ENCODE data around the gene CEBPB. TPM values are rescaled to one million over a fixed set of nuclear protein-coding genes. Genes with fewer than 3 reads are reported as not detected.
A peak's percentile ranks its signal among the peaks of the same experiment; 100 is the strongest.

Gene CEBPB
- total RNA-seq, 2 experiments from 2014 or later: 53.3 to 56.5 TPM

DNA sequence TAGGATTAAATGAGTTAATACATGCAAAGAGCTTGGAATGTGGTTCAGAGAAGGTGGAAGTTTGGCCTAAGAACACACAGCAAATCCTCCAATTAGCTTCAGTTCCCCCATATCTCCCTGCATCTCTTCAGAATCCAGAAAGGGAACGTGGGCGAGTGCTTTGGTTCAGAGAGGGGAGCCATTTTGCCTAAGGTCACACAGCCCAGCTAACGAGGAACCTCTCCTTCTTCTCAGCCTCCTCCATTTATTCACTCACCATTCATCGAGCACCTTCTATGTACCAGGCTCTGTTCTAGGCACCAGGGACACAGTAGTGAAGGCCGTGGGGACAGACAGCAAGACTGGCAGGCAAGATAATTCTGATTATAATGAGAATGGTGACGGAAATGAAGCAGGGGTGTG is 2.3 kb upstream of the CEBPB start:
- no peaks in the 10 kb centered on the region for H3K9me3 Mint-ChIP-seq
- no peak overlapping the region for H3K4me3 Mint-ChIP-seq
- ChIA-PET POLR2A (no interaction called here), CTCF (interaction anchor here (0.7 to 5.7 kb wide), 11 partner anchors 11 to 400 kb away, joined by 3 to 153 read pairs (median 4); no protein-coding TSS in a partner anchor)
- H3K27ac Mint-ChIP-seq: no peak overlapping the region
- peaks cover 9% of the 10 kb centered on the region for H3K4me1 Mint-ChIP-seq (ENCODE audit: low read depth)
- H3K36me3 Mint-ChIP-seq: peaks cover 12% of the 10 kb centered on the region
- intact Hi-C loops (cut with micrococcal nuclease): no loop called here
- H3K27me3 Mint-ChIP-seq: peaks cover 13% of the 10 kb centered on the region
- DNase-seq: no peak

DNA sequence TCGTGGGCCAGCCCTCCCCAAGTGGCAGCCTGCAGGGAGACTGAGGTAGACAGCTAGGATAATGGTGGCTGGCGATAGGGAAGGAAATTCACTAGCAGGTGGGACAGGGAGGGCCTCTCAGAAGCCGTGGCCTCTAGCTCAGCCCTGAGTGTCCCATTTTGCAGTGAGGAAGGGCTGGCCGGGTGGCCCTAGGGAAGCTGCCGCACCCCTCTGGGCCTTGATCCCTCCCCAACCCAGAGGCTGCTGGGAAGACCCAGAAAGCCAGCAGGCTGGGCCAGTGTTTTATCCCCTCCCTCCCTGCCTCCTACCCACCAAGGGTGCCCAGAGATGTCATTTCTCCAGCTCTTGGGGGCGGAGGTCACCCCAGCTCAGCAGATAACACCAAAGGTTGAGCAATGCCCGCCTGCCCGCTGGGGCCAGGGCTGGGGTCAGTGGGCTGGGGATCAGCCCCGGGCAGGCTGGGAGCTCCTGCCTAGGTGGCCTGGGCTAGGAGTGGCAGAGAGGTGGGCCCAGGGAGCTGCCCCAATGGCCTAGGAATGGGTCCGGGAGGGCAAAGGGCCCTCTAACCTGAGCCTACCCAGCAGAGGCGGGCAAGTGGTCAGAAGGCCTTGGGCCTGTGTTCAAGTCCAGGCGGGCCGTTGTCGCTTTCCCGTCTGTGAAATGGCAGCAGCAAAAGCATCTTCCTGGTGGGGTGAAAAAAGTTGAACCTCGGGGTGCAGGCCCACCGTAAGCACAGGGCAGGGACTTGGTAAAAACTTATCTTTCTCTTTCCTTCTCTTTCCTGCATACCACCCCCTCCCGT is 1.6 kb upstream of the CEBPB start:
- Mint-ChIP-seq H3K27me3 (peaks cover 13% of the 10 kb centered on the region), H3K9me3 (no peaks in the 10 kb centered on the region), H3K27ac (no peak overlapping the region), H3K36me3 (peaks cover 17% of the 10 kb centered on the region), H3K4me1 (ENCODE audit: low read depth) (peaks cover 17% of the 10 kb centered on the region), H3K4me3 (no peak overlapping the region)
- ChIA-PET CTCF (interaction anchor here (0.8 to 5.7 kb wide), 5 partner anchors 12 to 399 kb away, joined by 3 to 153 read pairs (median 8); no protein-coding TSS in a partner anchor), POLR2A (no interaction called here)
- intact Hi-C loops (cut with micrococcal nuclease): no loop called here
- DNase-seq: no peak

DNA sequence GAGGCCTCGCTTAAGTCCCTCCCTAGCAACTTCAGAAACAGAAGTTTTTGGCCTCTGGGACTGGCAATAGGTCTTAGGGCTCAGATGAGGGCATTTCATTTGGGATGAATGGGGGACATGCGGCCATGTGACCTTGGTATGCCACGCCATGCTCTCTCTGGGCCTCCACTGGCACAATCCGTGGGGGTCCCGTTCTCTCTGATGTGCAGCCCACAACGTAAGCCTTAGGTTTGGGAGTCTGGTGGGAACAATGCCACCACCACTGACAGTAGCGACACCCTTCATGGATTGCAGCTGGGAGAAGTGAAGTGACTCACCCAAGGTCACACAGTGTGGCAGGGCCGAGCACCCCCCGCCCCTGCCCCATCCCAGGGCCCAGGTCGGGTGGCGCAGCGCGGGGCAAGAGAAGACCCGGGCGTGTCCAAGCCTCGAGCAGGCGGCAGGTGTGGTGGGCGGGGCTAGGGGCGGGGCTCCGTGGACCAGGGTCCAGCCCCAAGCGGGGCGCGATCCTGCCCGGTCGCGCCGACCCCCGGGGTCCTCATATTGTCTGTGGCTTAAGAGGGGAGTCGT is 864 bp upstream of the CEBPB start:
- CTCF ChIA-PET: interaction anchor here (1.3 to 5.7 kb wide), 5 partner anchors 12 to 399 kb away, joined by 4 to 153 read pairs (median 9); no protein-coding TSS in a partner anchor
- H3K9me3 Mint-ChIP-seq: no peaks in the 10 kb centered on the region
- peak overlapping the region; percentile 20 for H3K4me3 Mint-ChIP-seq
- POLR2A ChIA-PET: no interaction called here
- peaks cover 21% of the 10 kb centered on the region for H3K36me3 Mint-ChIP-seq
- intact Hi-C loops (cut with micrococcal nuclease): loop anchor here (1.0 to 5.0 kb wide), 9 partner anchors 98 to 543 kb away; partner anchors contain the start of genes PARD6B and PTPN1
- H3K4me1 Mint-ChIP-seq (ENCODE audit: low read depth): peaks cover 23% of the 10 kb centered on the region
- peaks cover 11% of the 10 kb centered on the region for H3K27me3 Mint-ChIP-seq
- DNase-seq: peak; percentile 44
- no peak overlapping the region for H3K27ac Mint-ChIP-seq

DNA sequence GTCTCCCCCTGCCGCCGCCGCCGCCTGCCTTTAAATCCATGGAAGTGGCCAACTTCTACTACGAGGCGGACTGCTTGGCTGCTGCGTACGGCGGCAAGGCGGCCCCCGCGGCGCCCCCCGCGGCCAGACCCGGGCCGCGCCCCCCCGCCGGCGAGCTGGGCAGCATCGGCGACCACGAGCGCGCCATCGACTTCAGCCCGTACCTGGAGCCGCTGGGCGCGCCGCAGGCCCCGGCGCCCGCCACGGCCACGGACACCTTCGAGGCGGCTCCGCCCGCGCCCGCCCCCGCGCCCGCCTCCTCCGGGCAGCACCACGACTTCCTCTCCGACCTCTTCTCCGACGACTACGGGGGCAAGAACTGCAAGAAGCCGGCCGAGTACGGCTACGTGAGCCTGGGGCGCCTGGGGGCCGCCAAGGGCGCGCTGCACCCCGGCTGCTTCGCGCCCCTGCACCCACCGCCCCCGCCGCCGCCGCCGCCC is 474 bp downstream of the CEBPB start:
- peaks cover 22% of the 10 kb centered on the region for H3K36me3 Mint-ChIP-seq
- intact Hi-C loops (cut with micrococcal nuclease): loop anchor here (2.0 to 5.0 kb wide), 5 partner anchors 96 to 541 kb away; partner anchors contain the start of genes PARD6B and PTPN1
- CTCF ChIA-PET: interaction anchor here (0.6 to 5.7 kb wide), 11 partner anchors 37 to 326 kb away, joined by 3 to 153 read pairs (median 4); no protein-coding TSS in a partner anchor
- POLR2A ChIA-PET: interaction anchor here (0.7 to 2.4 kb wide), 11 partner anchors 25 to 359 kb away, joined by 3 to 14 read pairs (median 3); partner anchors contain the start of gene PEDS1
- peak overlapping the region; percentile 78 for H3K27ac Mint-ChIP-seq
- peaks cover 23% of the 10 kb centered on the region for H3K4me1 Mint-ChIP-seq (ENCODE audit: low read depth)
- peaks cover 1% of the 10 kb centered on the region for H3K27me3 Mint-ChIP-seq
- no peaks in the 10 kb centered on the region for H3K9me3 Mint-ChIP-seq
- peak overlapping the region; percentile 70 for H3K4me3 Mint-ChIP-seq
- peak; percentile 73 for DNase-seq

DNA sequence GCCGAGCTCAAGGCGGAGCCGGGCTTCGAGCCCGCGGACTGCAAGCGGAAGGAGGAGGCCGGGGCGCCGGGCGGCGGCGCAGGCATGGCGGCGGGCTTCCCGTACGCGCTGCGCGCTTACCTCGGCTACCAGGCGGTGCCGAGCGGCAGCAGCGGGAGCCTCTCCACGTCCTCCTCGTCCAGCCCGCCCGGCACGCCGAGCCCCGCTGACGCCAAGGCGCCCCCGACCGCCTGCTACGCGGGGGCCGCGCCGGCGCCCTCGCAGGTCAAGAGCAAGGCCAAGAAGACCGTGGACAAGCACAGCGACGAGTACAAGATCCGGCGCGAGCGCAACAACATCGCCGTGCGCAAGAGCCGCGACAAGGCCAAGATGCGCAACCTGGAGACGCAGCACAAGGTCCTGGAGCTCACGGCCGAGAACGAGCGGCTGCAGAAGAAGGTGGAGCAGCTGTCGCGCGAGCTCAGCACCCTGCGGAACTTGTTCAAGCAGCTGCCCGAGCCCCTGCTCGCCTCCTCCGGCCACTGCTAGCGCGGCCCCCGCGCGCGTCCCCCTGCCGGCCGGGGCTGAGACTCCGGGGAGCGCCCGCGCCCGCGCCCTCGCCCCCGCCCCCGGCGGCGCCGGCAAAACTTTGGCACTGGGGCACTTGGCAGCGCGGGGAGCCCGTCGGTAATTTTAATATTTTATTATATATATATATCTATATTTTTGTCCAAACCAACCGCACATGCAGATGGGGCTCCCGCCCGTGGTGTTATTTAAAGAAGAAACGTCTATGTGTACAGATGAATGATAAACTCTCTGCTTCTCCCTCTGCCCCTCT is 1.1 kb downstream of the CEBPB start:
- Mint-ChIP-seq H3K4me1 (ENCODE audit: low read depth) (peaks cover 19% of the 10 kb centered on the region), H3K9me3 (no peaks in the 10 kb centered on the region), H3K4me3 (peak overlapping the region; percentile 82), H3K27me3 (no peaks in the 10 kb centered on the region), H3K27ac (peak overlapping the region; percentile 98), H3K36me3 (peaks cover 22% of the 10 kb centered on the region)
- DNase-seq: peak; percentile 64
- intact Hi-C loops (cut with micrococcal nuclease): loop anchor here (2.0 to 5.0 kb wide), 5 partner anchors 96 to 541 kb away; partner anchors contain the start of genes PARD6B and PTPN1
- POLR2A ChIA-PET: interaction anchor here (0.6 to 2.4 kb wide), 13 partner anchors 26 to 483 kb away, joined by 3 to 14 read pairs (median 3); partner anchors contain the start of gene PEDS1
- CTCF ChIA-PET: interaction anchor here (0.8 to 5.7 kb wide), 9 partner anchors 37 to 325 kb away, joined by 3 to 153 read pairs (median 4); no protein-coding TSS in a partner anchor

DNA sequence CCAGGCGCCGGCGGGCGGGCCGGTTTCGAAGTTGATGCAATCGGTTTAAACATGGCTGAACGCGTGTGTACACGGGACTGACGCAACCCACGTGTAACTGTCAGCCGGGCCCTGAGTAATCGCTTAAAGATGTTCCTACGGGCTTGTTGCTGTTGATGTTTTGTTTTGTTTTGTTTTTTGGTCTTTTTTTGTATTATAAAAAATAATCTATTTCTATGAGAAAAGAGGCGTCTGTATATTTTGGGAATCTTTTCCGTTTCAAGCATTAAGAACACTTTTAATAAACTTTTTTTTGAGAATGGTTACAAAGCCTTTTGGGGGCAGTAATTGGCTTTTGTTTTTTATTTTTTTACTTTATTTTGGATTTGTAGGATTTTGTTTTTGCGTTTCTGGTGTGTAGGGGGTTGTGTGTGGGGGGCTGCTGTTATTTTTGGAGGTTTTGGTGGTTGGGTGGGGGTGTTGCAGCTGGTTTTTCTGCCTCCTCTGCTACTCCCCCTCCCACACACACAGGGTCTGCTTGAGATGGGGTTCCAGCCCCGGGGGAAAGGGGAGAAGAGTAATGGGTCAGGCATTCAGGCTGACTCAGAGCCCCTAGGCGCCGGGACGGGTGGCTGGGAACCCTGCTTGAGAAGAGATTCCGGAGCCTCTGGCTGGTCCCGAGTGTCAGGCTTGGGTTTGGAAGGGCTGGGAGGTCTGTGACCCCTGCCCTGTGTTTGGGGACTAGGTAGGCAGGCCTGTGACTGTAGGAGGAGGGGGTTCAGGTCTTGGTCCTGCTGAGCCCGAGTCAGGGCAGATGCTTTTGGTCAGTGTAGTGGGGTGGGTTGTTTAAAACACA is 2.0 kb downstream of the CEBPB start:
- no peaks in the 10 kb centered on the region for H3K27me3 Mint-ChIP-seq
- CTCF ChIA-PET: interaction anchor here (1.6 to 5.7 kb wide), 2 partner anchors 264 to 272 kb away, joined by 4 to 153 read pairs; no protein-coding TSS in a partner anchor
- H3K36me3 Mint-ChIP-seq: peaks cover 22% of the 10 kb centered on the region
- intact Hi-C loops (cut with micrococcal nuclease): loop anchor here (5.0 kb wide), 4 partner anchors 95 to 540 kb away; partner anchors contain the start of gene PARD6B
- H3K4me3 Mint-ChIP-seq: peak overlapping the region; percentile 82
- peak overlapping the region; percentile 98 for H3K27ac Mint-ChIP-seq
- H3K4me1 Mint-ChIP-seq (ENCODE audit: low read depth): peaks cover 19% of the 10 kb centered on the region
- no peaks in the 10 kb centered on the region for H3K9me3 Mint-ChIP-seq
- POLR2A ChIA-PET: interaction anchor here (0.6 to 2.4 kb wide), 7 partner anchors 27 to 484 kb away, joined by 3 to 14 read pairs (median 3); no protein-coding TSS in a partner anchor
- peak; percentile 91 for DNase-seq

DNA sequence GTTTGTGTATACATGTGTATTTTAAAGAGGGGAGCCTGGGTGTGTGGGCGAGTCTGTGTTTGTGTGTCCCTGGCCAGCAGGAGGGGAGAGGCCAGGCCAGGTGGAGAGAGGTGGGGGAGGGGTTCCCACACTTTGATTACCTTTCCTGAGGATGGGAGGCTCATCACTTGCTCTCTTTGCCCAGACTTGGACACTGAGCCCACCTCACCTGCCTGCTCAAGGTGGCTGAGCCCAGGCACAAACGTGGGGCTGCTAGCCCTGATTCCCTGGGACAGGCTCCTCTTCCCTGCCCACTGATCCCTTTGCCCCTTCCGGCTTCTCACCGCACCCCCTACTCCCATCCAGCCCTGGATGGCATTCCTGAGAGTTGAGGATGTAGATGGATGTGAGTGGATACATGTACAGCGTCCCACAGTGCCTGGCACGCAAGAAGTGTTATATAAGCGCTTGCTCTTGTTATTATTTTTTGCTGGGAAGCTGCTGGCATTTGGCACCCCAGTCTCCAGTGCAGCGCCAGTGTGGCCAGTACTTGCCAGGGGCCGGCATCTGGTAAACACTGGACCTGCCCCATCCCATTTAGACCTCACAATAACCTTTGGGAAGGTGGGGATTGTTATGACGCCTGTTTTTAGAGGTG is 2.7 kb downstream of the CEBPB start:
- CTCF ChIA-PET: no interaction called here
- no peaks in the 10 kb centered on the region for H3K27me3 Mint-ChIP-seq
- H3K4me3 Mint-ChIP-seq: peak overlapping the region; percentile 82
- H3K27ac Mint-ChIP-seq: peak overlapping the region; percentile 98
- peaks cover 19% of the 10 kb centered on the region for H3K4me1 Mint-ChIP-seq (ENCODE audit: low read depth)
- no peak for DNase-seq
- peaks cover 22% of the 10 kb centered on the region for H3K36me3 Mint-ChIP-seq
- POLR2A ChIA-PET: interaction anchor here (0.5 kb wide), 1 partner anchor 195 kb away, joined by 3 read pairs; no protein-coding TSS in a partner anchor
- intact Hi-C loops (cut with micrococcal nuclease): loop anchor here (5.0 kb wide), 4 partner anchors 94 to 539 kb away; partner anchors contain the start of gene PARD6B
- H3K9me3 Mint-ChIP-seq: no peaks in the 10 kb centered on the region

DNA sequence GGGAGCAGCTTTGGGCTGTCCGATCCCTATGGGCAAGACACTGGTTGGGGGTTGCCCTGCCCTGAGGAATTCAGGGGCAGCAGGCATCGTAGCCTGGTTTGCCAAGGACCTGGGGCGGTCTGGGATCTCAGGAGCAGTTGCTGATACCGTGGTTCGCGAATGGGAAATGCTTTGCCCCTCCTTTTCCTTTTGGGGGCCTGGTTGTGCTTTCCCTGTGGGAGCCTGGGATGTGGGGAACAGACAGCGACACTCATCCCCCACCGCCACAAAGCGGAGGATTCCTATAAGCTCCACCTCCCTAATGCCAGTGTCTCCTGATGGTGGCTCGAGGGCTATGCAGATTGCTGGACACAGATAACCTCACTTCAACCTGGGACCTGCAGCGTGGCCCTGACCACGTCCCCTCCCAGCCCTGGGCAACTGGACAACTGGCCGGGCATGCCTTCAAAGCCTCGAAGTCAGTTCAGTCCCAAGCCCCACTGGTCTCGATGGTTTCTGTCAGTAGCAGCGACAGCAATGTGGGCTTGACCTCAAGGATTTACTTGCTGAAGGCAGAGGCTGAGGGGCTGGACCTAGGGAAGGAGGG is 3.3 kb downstream of the CEBPB start:
- Mint-ChIP-seq H3K27ac (peak overlapping the region; percentile 98), H3K4me1 (ENCODE audit: low read depth) (peaks cover 19% of the 10 kb centered on the region), H3K9me3 (no peaks in the 10 kb centered on the region), H3K4me3 (peak overlapping the region; percentile 82), H3K27me3 (no peaks in the 10 kb centered on the region), H3K36me3 (peaks cover 22% of the 10 kb centered on the region)
- no peak for DNase-seq
- intact Hi-C loops (cut with micrococcal nuclease): loop anchor here (5.0 kb wide), 4 partner anchors 93 to 538 kb away; partner anchors contain the start of gene PARD6B
- CTCF ChIA-PET: no interaction called here
- POLR2A ChIA-PET: interaction anchor here (0.5 kb wide), 1 partner anchor 195 kb away, joined by 3 read pairs; no protein-coding TSS in a partner anchor

DNA sequence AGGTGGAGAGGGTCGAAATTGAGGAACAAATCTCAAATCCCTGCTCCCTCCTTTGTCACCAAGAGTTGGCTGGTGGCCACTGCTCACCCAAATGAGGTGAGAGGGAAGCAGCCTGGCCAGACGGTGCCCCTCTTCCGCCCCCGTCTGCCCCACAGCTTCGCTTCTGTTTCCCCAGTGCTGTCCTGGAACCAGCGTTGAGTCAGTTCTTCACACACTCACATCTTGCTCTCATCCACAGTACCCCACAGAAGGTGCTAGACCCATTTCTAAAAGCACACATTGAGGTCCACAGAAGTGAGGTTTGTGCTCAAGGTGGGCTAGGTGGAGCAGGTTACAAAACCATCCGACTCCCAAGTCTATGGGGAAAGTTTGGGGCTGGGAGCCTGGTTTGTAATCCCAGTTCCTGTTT is 3.8 kb downstream of the CEBPB start:
- H3K9me3 Mint-ChIP-seq: peaks cover 2% of the 10 kb centered on the region
- intact Hi-C loops (cut with micrococcal nuclease): loop anchor here (5.0 kb wide), 4 partner anchors 93 to 538 kb away; partner anchors contain the start of gene PARD6B
- peak overlapping the region; percentile 82 for H3K4me3 Mint-ChIP-seq
- POLR2A ChIA-PET: no interaction called here
- DNase-seq: no peak
- peaks cover 19% of the 10 kb centered on the region for H3K4me1 Mint-ChIP-seq (ENCODE audit: low read depth)
- CTCF ChIA-PET: no interaction called here
- H3K27ac Mint-ChIP-seq: peak overlapping the region; percentile 28
- no peaks in the 10 kb centered on the region for H3K27me3 Mint-ChIP-seq
- peaks cover 22% of the 10 kb centered on the region for H3K36me3 Mint-ChIP-seq

Data from activated CD4-positive, alpha-beta memory T cell treated with anti-CD3 and anti-CD28 coated beads for 36 hours (primary cell).